DOHH2 (cell line): ENCODE data around the gene ARHGAP6.

Experiments used
- EZH2phosphoT487 ChIP-seq: fragments of 200-600 bp; sonication (generic); IDR thresholded peaks from 2 replicates; pipeline ENCODE4 v1.6.1; 2017; ENCODE audit warnings: borderline replicate concordance, mild to moderate bottlenecking, antibody characterized with exemption, low read length, moderate library complexity, mixed read lengths
- TF ChIP-seq, protein P1 (sequence below): fragments of 200-600 bp; sonication (generic); IDR thresholded peaks from one replicate; pipeline ENCODE4 v1.5.1; 2014; ENCODE audit warnings: antibody characterized with exemption, mild to moderate bottlenecking, low read depth, low read length; ENCODE audit not compliant: poor library complexity, severe bottlenecking

DNA sequence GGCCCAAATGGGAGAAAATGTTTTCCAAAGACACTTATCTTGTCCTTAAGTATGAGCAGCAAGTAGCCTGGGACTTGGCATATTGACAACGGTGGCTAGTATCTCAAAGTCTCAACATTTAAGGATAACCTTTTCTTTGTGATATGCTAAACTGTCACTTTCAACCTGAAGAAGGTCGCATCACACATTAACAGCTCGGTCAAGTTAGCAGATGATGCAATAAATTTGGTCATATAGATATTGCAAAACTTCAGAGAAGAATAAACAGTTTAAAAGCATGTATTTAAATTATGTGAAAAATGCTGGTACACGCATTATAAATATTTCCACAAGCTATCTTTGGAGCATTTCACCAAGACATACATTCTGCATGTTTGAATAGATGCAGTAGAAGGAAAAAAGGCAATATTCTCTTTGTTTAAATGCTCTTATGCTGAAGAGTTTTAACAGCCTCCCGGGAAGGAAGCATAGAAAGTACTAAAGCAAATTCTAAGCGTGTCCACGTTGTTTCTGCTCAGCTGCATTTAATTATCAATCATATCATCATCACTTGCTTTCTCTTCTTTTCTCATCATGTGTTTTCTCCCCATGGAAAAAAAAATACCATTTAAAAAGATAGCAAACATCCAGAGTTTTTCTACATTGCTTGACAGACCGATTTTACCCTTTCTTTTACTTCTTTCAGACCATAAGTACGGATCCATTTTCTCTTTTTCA lies 24.2 kb downstream of the ARHGAP6 start:
- TF ChIP-seq, protein P1, sequence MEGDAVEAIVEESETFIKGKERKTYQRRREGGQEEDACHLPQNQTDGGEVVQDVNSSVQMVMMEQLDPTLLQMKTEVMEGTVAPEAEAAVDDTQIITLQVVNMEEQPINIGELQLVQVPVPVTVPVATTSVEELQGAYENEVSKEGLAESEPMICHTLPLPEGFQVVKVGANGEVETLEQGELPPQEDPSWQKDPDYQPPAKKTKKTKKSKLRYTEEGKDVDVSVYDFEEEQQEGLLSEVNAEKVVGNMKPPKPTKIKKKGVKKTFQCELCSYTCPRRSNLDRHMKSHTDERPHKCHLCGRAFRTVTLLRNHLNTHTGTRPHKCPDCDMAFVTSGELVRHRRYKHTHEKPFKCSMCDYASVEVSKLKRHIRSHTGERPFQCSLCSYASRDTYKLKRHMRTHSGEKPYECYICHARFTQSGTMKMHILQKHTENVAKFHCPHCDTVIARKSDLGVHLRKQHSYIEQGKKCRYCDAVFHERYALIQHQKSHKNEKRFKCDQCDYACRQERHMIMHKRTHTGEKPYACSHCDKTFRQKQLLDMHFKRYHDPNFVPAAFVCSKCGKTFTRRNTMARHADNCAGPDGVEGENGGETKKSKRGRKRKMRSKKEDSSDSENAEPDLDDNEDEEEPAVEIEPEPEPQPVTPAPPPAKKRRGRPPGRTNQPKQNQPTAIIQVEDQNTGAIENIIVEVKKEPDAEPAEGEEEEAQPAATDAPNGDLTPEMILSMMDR, result no peak
- no peak for TF ChIP-seq EZH2phosphoT487
